ENCODE measurements around the gene PURA. TPM values are rescaled to one million over a fixed set of nuclear protein-coding genes. Genes with fewer than 3 reads are reported as not detected.

Gene PURA
- polyA plus RNA-seq, 3 donors, result 1.1 to 1.6 (median 1.2) TPM

DNA sequence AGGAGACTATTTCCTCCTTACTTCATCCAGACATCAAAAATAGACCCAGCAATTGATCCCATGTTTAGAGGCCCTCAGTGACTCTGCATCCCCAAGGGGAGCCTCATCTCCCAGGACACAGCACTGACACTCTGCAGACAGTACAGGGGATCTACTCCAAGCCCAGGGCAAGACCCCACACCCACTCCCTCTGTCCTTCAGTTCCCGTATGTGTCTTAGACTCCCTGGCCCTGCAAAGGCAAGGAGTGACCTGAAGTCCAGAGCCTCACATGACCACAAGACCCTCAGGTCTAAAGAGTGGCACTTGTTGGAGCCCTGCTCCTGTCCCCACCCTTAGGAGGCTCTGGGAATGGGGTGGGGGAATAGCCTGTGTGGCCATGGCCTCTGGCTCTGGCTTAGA, 33.6 kb downstream of the PURA start:
- Histone ChIP-seq H2AFZ (ENCODE audit: insufficient read depth, low read depth, low read length, poor library complexity, severe bottlenecking) (no peak overlapping the region), H3K4me1 (ENCODE audit: control insufficient read depth in 1 of 2, insufficient read depth in 2 of 2, low read length in 2 of 2) (peaks cover 15 to 20% of the 10 kb centered on the region in 2 donors), H3K36me3 (replicated peaks in 1 of 2; ENCODE audit: control insufficient read depth in 1 of 2, insufficient read depth in 2 of 2, low read length in 2 of 2) (no peaks in the 10 kb centered on the region), H3K4me2 (replicated peaks; ENCODE audit: extremely low read depth, low read length, poor library complexity, severe bottlenecking) (no peak overlapping the region), H3K27ac (ENCODE audit: low read depth in 1 of 2, low read length in 2 of 2) (no peak overlapping the region), H4K20me1 (ENCODE audit: insufficient read depth, low read length) (peaks cover 48% of the 10 kb centered on the region), H3K4me3 (replicated peaks in 1 of 3; ENCODE audit: low read depth in 2 of 3, low read length in 3 of 3) (no peak overlapping the region), H3K27me3 (ENCODE audit: control insufficient read depth in 2 of 2, insufficient read depth in 2 of 2, low read length in 2 of 2) (peaks cover 25 to 39% of the 10 kb centered on the region in 2 donors), H3K79me2 (ENCODE audit: insufficient read depth, low read length) (no peaks in the 10 kb centered on the region), H3K9me3 (replicated peaks in 1 of 2; ENCODE audit: control insufficient read depth in 1 of 2, insufficient read depth in 1 of 2, low read length in 2 of 2) (no peaks in the 10 kb centered on the region), H3K9ac (ENCODE audit: insufficient read depth, low read length, poor library complexity, severe bottlenecking) (no peak overlapping the region)
- intact Hi-C loops (cut with micrococcal nuclease), result loop anchor here in 1 of 2 donors (5.0 kb wide), 1 partner anchor 40 kb away; no protein-coding TSS in a partner anchor
- peaks cover 31 to 47% (median 46%) of the 10 kb centered on the region in 3 donors for H3K27me3 Mint-ChIP-seq (ENCODE audit: low read depth in 3 of 3)
- peaks cover 24% of the 10 kb centered on the region for H3K4me1 Mint-ChIP-seq
- H3K27ac Mint-ChIP-seq, result peak overlapping the region in 1 of 7 donors; percentile 47
- 100% methylated on average over 1 of the region's 1 CpG for WGBS (ENCODE audit: insufficient coverage)
- TF ChIP-seq, protein P1, sequence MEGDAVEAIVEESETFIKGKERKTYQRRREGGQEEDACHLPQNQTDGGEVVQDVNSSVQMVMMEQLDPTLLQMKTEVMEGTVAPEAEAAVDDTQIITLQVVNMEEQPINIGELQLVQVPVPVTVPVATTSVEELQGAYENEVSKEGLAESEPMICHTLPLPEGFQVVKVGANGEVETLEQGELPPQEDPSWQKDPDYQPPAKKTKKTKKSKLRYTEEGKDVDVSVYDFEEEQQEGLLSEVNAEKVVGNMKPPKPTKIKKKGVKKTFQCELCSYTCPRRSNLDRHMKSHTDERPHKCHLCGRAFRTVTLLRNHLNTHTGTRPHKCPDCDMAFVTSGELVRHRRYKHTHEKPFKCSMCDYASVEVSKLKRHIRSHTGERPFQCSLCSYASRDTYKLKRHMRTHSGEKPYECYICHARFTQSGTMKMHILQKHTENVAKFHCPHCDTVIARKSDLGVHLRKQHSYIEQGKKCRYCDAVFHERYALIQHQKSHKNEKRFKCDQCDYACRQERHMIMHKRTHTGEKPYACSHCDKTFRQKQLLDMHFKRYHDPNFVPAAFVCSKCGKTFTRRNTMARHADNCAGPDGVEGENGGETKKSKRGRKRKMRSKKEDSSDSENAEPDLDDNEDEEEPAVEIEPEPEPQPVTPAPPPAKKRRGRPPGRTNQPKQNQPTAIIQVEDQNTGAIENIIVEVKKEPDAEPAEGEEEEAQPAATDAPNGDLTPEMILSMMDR (IDR thresholded peaks at IDR 0.05), result no peak
- peaks cover 5 to 14% of the 10 kb centered on the region in 2 donors for H3K36me3 Mint-ChIP-seq
- H3K4me3 Mint-ChIP-seq, result peak overlapping the region in 1 of 2 donors; percentile 71
- no peak for DNase-seq
- peaks cover 0 to 11% (median 0%) of the 10 kb centered on the region in 7 donors for H3K9me3 Mint-ChIP-seq

DNA sequence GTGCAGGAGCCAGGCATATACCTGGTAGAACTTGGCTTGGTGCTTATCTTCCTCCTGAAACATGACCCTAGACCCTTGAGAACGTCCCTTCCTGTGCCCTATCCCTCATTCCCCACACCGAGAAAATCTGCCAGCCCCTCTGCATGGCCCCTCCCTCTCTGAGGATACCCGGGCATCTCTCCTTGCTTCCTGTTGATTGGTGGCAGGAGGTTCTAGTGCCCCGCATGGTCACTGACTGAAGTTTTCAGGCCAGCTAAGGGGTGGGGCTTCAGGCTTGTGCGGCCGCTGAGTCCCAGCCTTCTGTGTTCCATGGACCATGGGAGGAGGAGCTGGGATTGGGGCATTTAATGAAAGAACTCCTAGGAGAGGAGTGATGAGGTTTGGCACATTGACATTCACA, 34.6 kb downstream of the PURA start:
- DNase-seq, result no peak
- Histone ChIP-seq H3K79me2 (ENCODE audit: insufficient read depth, low read length) (no peaks in the 10 kb centered on the region), H3K36me3 (replicated peaks in 1 of 2; ENCODE audit: control insufficient read depth in 1 of 2, insufficient read depth in 2 of 2, low read length in 2 of 2) (no peaks in the 10 kb centered on the region), H3K9me3 (replicated peaks in 1 of 2; ENCODE audit: control insufficient read depth in 1 of 2, insufficient read depth in 1 of 2, low read length in 2 of 2) (no peaks in the 10 kb centered on the region), H3K4me2 (replicated peaks; ENCODE audit: extremely low read depth, low read length, poor library complexity, severe bottlenecking) (no peak overlapping the region), H3K27ac (ENCODE audit: low read depth in 1 of 2, low read length in 2 of 2) (no peak overlapping the region), H4K20me1 (ENCODE audit: insufficient read depth, low read length) (peaks cover 41% of the 10 kb centered on the region), H3K27me3 (ENCODE audit: control insufficient read depth in 2 of 2, insufficient read depth in 2 of 2, low read length in 2 of 2) (peaks cover 25 to 39% of the 10 kb centered on the region in 2 donors), H2AFZ (ENCODE audit: insufficient read depth, low read depth, low read length, poor library complexity, severe bottlenecking) (no peak overlapping the region), H3K4me1 (ENCODE audit: control insufficient read depth in 1 of 2, insufficient read depth in 2 of 2, low read length in 2 of 2) (peaks cover 17 to 30% of the 10 kb centered on the region in 2 donors), H3K9ac (ENCODE audit: insufficient read depth, low read length, poor library complexity, severe bottlenecking) (no peak overlapping the region), H3K4me3 (replicated peaks in 1 of 3; ENCODE audit: low read depth in 2 of 3, low read length in 3 of 3) (no peak overlapping the region)
- H3K27ac Mint-ChIP-seq, result peak overlapping the region in 1 of 7 donors; percentile 32
- peaks cover 5 to 14% of the 10 kb centered on the region in 2 donors for H3K36me3 Mint-ChIP-seq
- H3K4me3 Mint-ChIP-seq, result peak overlapping the region in 1 of 2 donors; percentile 53
- H3K9me3 Mint-ChIP-seq, result peaks cover 0 to 11% (median 0%) of the 10 kb centered on the region in 7 donors
- TF ChIP-seq, protein P1 (IDR thresholded peaks at IDR 0.05), result no peak
- intact Hi-C loops (cut with micrococcal nuclease), result loop anchor here in 1 of 2 donors (5.0 kb wide), 1 partner anchor 41 kb away; no protein-coding TSS in a partner anchor
- WGBS (ENCODE audit: insufficient coverage), result no CpG with 5 or more reads among the region's 6 CpGs
- H3K4me1 Mint-ChIP-seq, result peaks cover 30% of the 10 kb centered on the region
- H3K27me3 Mint-ChIP-seq (ENCODE audit: low read depth in 3 of 3), result peaks cover 31 to 49% (median 44%) of the 10 kb centered on the region in 3 donors
